ENCODE measurements around the gene ESR2.

The ESR2 gene

GRCh38 chr14:64266239-64266638, 27.9 kb downstream of the ESR2 start:
- FAIRE-seq = no peak

GRCh38 chr14:64265222-64265621, 28.9 kb downstream of the ESR2 start:
- FAIRE-seq = no peak
- DNase-seq (ENCODE audit: low spot score) = no peak

More at GRCh38 chr14:64266239-64266638, 27.9 kb downstream of the ESR2 start:
- peak; percentile 8 for DNase-seq (ENCODE audit: low spot score)

- DNase-seq (ENCODE audit: low spot score) (no peak), FAIRE-seq (no peak)
These were observed 33.8 kb downstream of the ESR2 start for GRCh38 chr14:64260418-64260817.

GRCh38 chr14:64255756-64256155, 38.4 kb downstream of the ESR2 start:
- FAIRE-seq (no peak), DNase-seq (ENCODE audit: low spot score) (no peak)

- FAIRE-seq = no peak
- no peak for DNase-seq (ENCODE audit: low spot score)
These were observed 40.5 kb downstream of the ESR2 start for GRCh38 chr14:64253672-64254071.

GRCh38 chr14:64249363-64249762, 44.8 kb downstream of the ESR2 start:
- no peak for DNase-seq (ENCODE audit: low spot score)
- FAIRE-seq = no peak

- DNase-seq (ENCODE audit: low spot score) = no peak
- no peak for FAIRE-seq
These were observed 45.5 kb downstream of the ESR2 start for GRCh38 chr14:64248689-64249088.

- FAIRE-seq = no peak
- no peak for DNase-seq (ENCODE audit: low spot score)
These were observed 47.0 kb downstream of the ESR2 start for GRCh38 chr14:64247195-64247594.

GRCh38 chr14:64246688-64247087, 47.5 kb downstream of the ESR2 start:
- no peak for FAIRE-seq

GRCh38 chr14:64245491-64245890, 48.7 kb downstream of the ESR2 start:
- DNase-seq (ENCODE audit: low spot score) (no peak), FAIRE-seq (no peak)

More at GRCh38 chr14:64246688-64247087, 47.5 kb downstream of the ESR2 start:
- DNase-seq (ENCODE audit: low spot score) = no peak

- DNase-seq (ENCODE audit: low spot score) (no peak), FAIRE-seq (no peak)
These were observed 49.9 kb downstream of the ESR2 start for GRCh38 chr14:64244279-64244678.

- no peak for DNase-seq (ENCODE audit: low spot score)
- no peak for FAIRE-seq
These were observed 55.5 kb downstream of the ESR2 start for GRCh38 chr14:64238631-64239030.

GRCh38 chr14:64238049-64238448, 56.1 kb downstream of the ESR2 start:
- no peak for FAIRE-seq
- DNase-seq (ENCODE audit: low spot score) = no peak

- DNase-seq (ENCODE audit: low spot score) (no peak), FAIRE-seq (no peak)
These were observed 58.2 kb downstream of the ESR2 start for GRCh38 chr14:64235652-64236640.

- DNase-seq (ENCODE audit: low spot score) = peak; percentile 25
- no peak for FAIRE-seq
These were observed 59.1 kb downstream of the ESR2 start for GRCh38 chr14:64234877-64235651.

- FAIRE-seq (no peak), DNase-seq (ENCODE audit: low spot score) (no peak)
These were observed 60.5 kb downstream of the ESR2 start for GRCh38 chr14:64233531-64234190.

- FAIRE-seq (no peak), DNase-seq (ENCODE audit: low spot score) (no peak)
These were observed 61.2 kb downstream of the ESR2 start for GRCh38 chr14:64232944-64233343.

- DNase-seq (ENCODE audit: low spot score) (peak; percentile 39), FAIRE-seq (peak; percentile 22)
These were observed 61.9 kb downstream of the ESR2 start for GRCh38 chr14:64232095-64232838.

- FAIRE-seq = no peak
- DNase-seq (ENCODE audit: low spot score) = no peak
These were observed 64.7 kb downstream of the ESR2 start for GRCh38 chr14:64229489-64229888.

- no peak for DNase-seq (ENCODE audit: low spot score)
These were observed 66.3 kb downstream of the ESR2 start for GRCh38 chr14:64227856-64228255.

More at GRCh38 chr14:64227856-64228255, 66.3 kb downstream of the ESR2 start:
- no peak for FAIRE-seq

All from RCC 7860 (cell line).